Measurements from ENCODE around the gene LCLAT1.

- TF ChIP-seq POLR2A (IDR thresholded peaks at IDR 0.05) = no peak
- no peak for TF ChIP-seq CTCF (IDR thresholded peaks at IDR 0.05)
Observed at GRCh38 chr2:30691091-30691947, 244.3 kb downstream of the LCLAT1 start.

All from uterus (tissue), 2 donors.